A549 (cell line): ENCODE data around the gene MSL2. TPM values are rescaled to one million over a fixed set of nuclear protein-coding genes. Genes with fewer than 3 reads are reported as not detected.
"Not testable (repeated sequence)": the region's sequence is repeated elsewhere in the genome, so short reads cannot be mapped to it uniquely, and the experiment has no call there.

Experiments
- ATAC-seq, 2 experiments: fragments of 200-7000 bp in 1 of 2; fragments of >200 bp in 1 of 2; cut with Nextera tagmentation in 1 of 2; cut with Tn5 transposase in 1 of 2; 3 replicates each; pipeline versions ENCODE4 v1.8.0 to v1.9.1; 2018 to 2020; ENCODE audit warnings: mild to moderate bottlenecking in 1 of 2, moderate library complexity in 1 of 2
- CTCF ChIA-PET: fragments of 300-600 bp; sonication (Branson Sonifier 250); formaldehyde crosslinking; extraction: SDS; loops from one replicate; lab custom pipeline; 2021; ENCODE audit warnings: antibody characterized with exemption, inconsistent platforms; lab: Yijun Ruan, JAX
- POLR2A ChIA-PET: fragments of 350-600 bp; formaldehyde crosslinking; extraction: SDS; loops from one replicate; lab custom pipeline; 2021; ENCODE audit warnings: antibody characterized with exemption, inconsistent platforms; lab: Yijun Ruan, JAX
- DNase-seq, 2 experiments: peaks; one replicate each; pipeline versions ENCODE4 v3.0.0 to v3.0.0-alpha.2; 2011 to 2016; ENCODE audit warnings: low read depth in 1 of 2, low spot score in 1 of 2
- FAIRE-seq: peaks from 2 replicates; lab custom pipeline; 2011; peaks lifted over from hg19 to GRCh38; lab: Jason Lieb, UNC
- H3K27ac ChIP-seq, 2 experiments: fragments of >200 bp; sonication (Bioruptor Twin); formaldehyde crosslinking; 3 replicates each; pipeline ENCODE4 v1.5.1; 2016 to 2017
- H3K4me1 ChIP-seq: fragments of >200 bp; sonication (Bioruptor Twin); formaldehyde crosslinking; 3 replicates; pipeline ENCODE4 v1.6.1; 2016
- H3K4me2 ChIP-seq: fragments of >200 bp; sonication (Bioruptor Twin); formaldehyde crosslinking; 3 replicates; pipeline ENCODE4 v1.6.1; 2016
- H3K4me3 ChIP-seq: fragments of >200 bp; sonication (Bioruptor Twin); formaldehyde crosslinking; 3 replicates; pipeline ENCODE4 v1.5.1; 2016
- H3K9me3 ChIP-seq: fragments of >200 bp; sonication (Bioruptor Twin); formaldehyde crosslinking; 3 replicates; pipeline ENCODE4 v1.6.1; 2016
- CHD2 ChIP-seq: fragments of 150-350 bp; IDR thresholded peaks from 2 replicates; pipeline ENCODE4 v1.6.1; 2014; ENCODE audit warnings: low read length; ENCODE audit not compliant: partially characterized antibody
- CHD4 ChIP-seq: fragments of 200-600 bp; sonication (generic); IDR thresholded peaks from 2 replicates; pipeline ENCODE4 v1.6.1; 2016; ENCODE audit warnings: antibody characterized with exemption, mild to moderate bottlenecking, borderline replicate concordance
- FOSL2 ChIP-seq, 2 experiments: fragments of 450-650 bp in 1 of 2; fragments of >200 bp in 1 of 2; sonication (Bioruptor Twin) in 1 of 2; formaldehyde crosslinking; IDR thresholded peaks; 2 replicates each; pipeline versions ENCODE4 v1.5.0 to v1.6.1; 2016 to 2020; ENCODE audit warnings: mild to moderate bottlenecking in 1 of 2, moderate library complexity in 1 of 2
- FOXS1 ChIP-seq: fragments of 250-450 bp; sonication (Bioruptor Pico); IDR thresholded peaks from 2 replicates; pipeline ENCODE4 v1.5.0; 2020; ENCODE audit warnings: mild to moderate bottlenecking, moderate library complexity
- HEYL ChIP-seq: fragments of 250-450 bp; sonication (Bioruptor Pico); IDR thresholded peaks from 2 replicates; pipeline ENCODE4 v1.8.0; 2021; ENCODE audit warnings: mild to moderate bottlenecking, moderate library complexity
- HOXA7 ChIP-seq: fragments of 250-450 bp; sonication (Bioruptor Pico); IDR thresholded peaks from 2 replicates; pipeline ENCODE4 v1.5.0; 2020; ENCODE audit warnings: mild to moderate bottlenecking, moderate library complexity
- HOXB13 ChIP-seq: fragments of 250-450 bp; sonication (Bioruptor Pico); IDR thresholded peaks from 2 replicates; pipeline ENCODE4 v1.5.0; 2020; ENCODE audit warnings: low read depth, mild to moderate bottlenecking, moderate library complexity
- JUNB ChIP-seq: fragments of >200 bp; sonication (Bioruptor Twin); formaldehyde crosslinking; IDR thresholded peaks from 2 replicates; pipeline ENCODE4 v1.6.1; 2016
- KDM1A ChIP-seq: fragments of 200-600 bp; sonication (generic); IDR thresholded peaks from 2 replicates; pipeline ENCODE4 v1.6.1; 2016; ENCODE audit warnings: low read depth, mild to moderate bottlenecking
- MAFK ChIP-seq: fragments of 450-650 bp; IDR thresholded peaks from 2 replicates; pipeline ENCODE4 v1.6.1; 2014; ENCODE audit not compliant: partially characterized antibody
- NR3C1 ChIP-seq: fragments of >200 bp; sonication (Bioruptor Twin); formaldehyde crosslinking; IDR thresholded peaks from 3 replicates; pipeline ENCODE4 v1.6.1; 2017
- RAD21 ChIP-seq, 2 experiments: fragments of >200 bp in 1 of 2; sonication (Bioruptor Twin) in 1 of 2; formaldehyde crosslinking in 1 of 2; IDR thresholded peaks in 1 of 2; conservative IDR thresholded peaks in 1 of 2; 2 replicates in 1 of 2; 3 replicates in 1 of 2; pipeline ENCODE4 v1.6.1; 2012 to 2018; ENCODE audit warnings: inconsistent platforms in 1 of 2
- RFX5 ChIP-seq: fragments of 450-650 bp; IDR thresholded peaks from 2 replicates; pipeline ENCODE4 v1.7.1; 2014; ENCODE audit warnings: antibody characterized with exemption, mild to moderate bottlenecking, moderate library complexity
- ZFP36 ChIP-seq: fragments of 450-650 bp; IDR thresholded peaks from 2 replicates; pipeline ENCODE4 v1.6.1; 2014; ENCODE audit warnings: borderline replicate concordance; ENCODE audit not compliant: partially characterized antibody
- WGBS: methylation state at CpG from one replicate; pipeline ENCODE4 v1.1.6; 2017; ENCODE audit errors: missing lambda C conversion rate; 5-methylcytosine and 5-hydroxymethylcytosine counted together
- polyA plus RNA-seq, 4 experiments: library from polyadenylated mRNA; depleted of rRNA in 3 of 4; stranded (reverse); fragments of >200 nt; fragmentation: RNase III in 1 of 4; extraction: RNeasy Plus Mini Kit Qiagen cat#74134 plus additional on column Dnase treatment in 1 of 4; gene quantifications; 2 replicates in 3 of 4; 3 replicates in 1 of 4; pipeline ENCODE4 v1.2.3, GENCODE V29; 2011 to 2017
- TF ChIP-seq, protein P1 (sequence below): fragments of >200 bp; sonication (Bioruptor Twin); formaldehyde crosslinking; IDR thresholded peaks from 2 replicates; pipeline ENCODE4 v1.6.1; 2016
- TF ChIP-seq, protein P2 (sequence below): fragments of 150-350 bp; IDR thresholded peaks from 2 replicates; pipeline ENCODE4 v1.6.1; 2014; ENCODE audit warnings: low read depth, mild to moderate bottlenecking, low read length
- TF ChIP-seq, protein P3 (sequence below): fragments of >200 bp; sonication (Bioruptor Twin); formaldehyde crosslinking; IDR thresholded peaks from 3 replicates; pipeline ENCODE4 v1.6.1; 2016

Gene MSL2
- polyA plus RNA-seq, 2 of the 4 experiments (the other 2 are of a cell fraction): 8.4 to 10.1 TPM

DNA sequence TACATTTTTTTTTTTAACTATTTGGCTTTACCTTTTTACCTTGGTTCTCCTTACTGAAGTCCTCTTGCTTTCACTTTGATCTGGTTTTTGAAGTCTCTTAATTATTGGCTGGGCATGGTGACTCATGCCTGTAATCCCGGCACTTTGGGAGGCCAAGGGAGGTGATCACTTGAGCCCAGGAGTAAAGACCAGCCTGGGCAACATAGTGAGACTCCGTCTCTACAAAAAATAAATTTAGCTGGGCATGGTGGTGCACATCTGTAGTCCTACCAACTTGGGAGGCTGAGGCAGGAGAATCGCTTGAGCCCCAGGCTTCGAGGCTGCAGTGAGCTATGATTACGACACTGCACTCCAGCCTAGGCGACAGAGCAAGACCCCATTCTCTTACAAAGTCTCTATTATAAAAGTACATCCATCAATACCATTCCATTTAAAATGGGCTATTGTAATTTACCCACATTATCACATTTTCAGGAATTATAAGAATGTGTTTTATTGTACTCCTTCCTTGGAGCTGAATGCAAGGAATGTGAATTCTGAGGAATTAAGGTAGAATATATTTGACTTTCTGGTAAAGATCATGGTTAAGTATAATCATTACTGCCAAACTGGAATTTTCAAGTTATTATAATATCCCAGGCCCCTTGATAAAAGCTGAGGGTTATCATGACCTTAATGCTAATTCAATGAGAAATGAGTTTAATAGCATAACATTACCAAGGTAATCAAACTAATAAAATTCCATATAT lies 49.0 kb downstream of the MSL2 start:
- POLR2A ChIA-PET: no interaction called here
- no peak for FAIRE-seq
- no peak overlapping the region for H3K27ac ChIP-seq
- CTCF ChIA-PET: no interaction called here
- H3K9me3 ChIP-seq: no peaks in the 10 kb centered on the region
- DNase-seq: no peak
- peaks cover 49% of the 10 kb centered on the region for H3K4me1 ChIP-seq
- no peak for ATAC-seq
- 76% methylated on average over 6 of the region's 6 CpGs for WGBS
- H3K4me3 ChIP-seq: no peak overlapping the region
- peak overlapping the region; percentile 12 for H3K4me2 ChIP-seq
- TF ChIP-seq FOSL2 (IDR thresholded peaks at IDR 0.05): no peak
- peak; percentile 15; the same call in 1 of the 2 replicates for TF ChIP-seq FOSL2 (CRISPR knock-in tag; IDR thresholded peaks at IDR 0.05)
- no peak for TF ChIP-seq CHD4

DNA sequence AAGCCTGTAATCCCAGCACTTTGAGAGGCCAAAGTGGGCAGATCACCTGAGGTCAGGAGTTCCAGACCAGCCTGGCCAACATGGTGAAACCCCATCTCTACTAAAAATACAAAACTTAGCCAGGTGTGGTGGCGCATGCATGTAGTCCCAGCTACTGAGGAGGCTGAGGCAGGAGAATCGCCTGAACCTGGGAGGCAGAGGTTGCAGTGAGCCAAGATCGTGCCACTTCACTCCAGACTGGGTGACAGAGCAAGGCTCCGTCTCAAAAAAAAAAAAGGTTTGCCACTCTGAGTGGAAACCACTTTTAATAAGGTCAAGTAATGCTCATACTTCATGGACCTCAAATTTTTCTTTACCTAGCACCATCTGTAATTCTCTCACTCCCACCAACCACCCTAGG lies 51.7 kb downstream of the MSL2 start:
- H3K9me3 ChIP-seq: not testable (repeated sequence)

DNA sequence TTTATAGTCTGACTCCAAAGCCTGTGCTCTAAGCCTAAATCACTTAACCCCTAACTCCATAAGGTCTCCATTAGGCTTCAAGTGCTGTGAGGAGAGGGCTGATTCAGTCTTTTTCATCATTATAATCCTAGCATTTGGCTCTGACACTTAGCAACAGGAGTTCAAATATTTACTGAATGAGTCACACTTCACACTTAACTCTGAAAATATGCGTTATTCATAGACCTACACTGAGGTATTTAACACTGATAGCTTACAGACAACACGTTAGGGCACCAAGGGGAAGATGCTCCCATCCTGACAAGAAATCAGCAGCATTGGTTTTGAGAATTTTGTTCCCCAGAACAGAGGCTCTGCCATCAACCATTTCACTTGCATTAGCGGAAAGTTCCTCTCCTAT lies 53.5 kb downstream of the MSL2 start:
- Histone ChIP-seq H3K4me2 (peak overlapping the region; percentile 63), H3K4me1 (peaks cover 32% of the 10 kb centered on the region), H3K9me3 (no peaks in the 10 kb centered on the region), H3K27ac (peak overlapping the region in 1 of 2 experiments; percentile 28; a peak in 3 of 6 replicates)
- POLR2A ChIA-PET: no interaction called here
- peak; percentile 89 to 96 for ATAC-seq
- WGBS: 19% methylated on average over 3 of the region's 3 CpGs
- peak; percentile 37 to 65 for DNase-seq
- no peak for FAIRE-seq
- peak; percentile 51; the same call in 1 of the 2 replicates for TF ChIP-seq JUNB
- TF ChIP-seq, protein P1, sequence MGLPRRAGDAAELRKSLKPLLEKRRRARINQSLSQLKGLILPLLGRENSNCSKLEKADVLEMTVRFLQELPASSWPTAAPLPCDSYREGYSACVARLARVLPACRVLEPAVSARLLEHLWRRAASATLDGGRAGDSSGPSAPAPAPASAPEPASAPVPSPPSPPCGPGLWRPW: no peak
- peak; percentile 49; the same call in 1 of the 2 replicates for TF ChIP-seq FOSL2 (IDR thresholded peaks at IDR 0.05)
- TF ChIP-seq FOSL2 (CRISPR knock-in tag; IDR thresholded peaks at IDR 0.05): peak; percentile 91
- TF ChIP-seq, all 56 proteins: peak for 2
- H3K4me3 ChIP-seq: no peak overlapping the region
- CTCF ChIA-PET: interaction anchor here (1.0 kb wide), 1 partner anchor 610 kb away, joined by 4 read pairs; the partner anchor contains the start of gene STAG1

More for the DNA sequence above, 51.7 kb downstream of the MSL2 start:
- FAIRE-seq, CTCF ChIA-PET, POLR2A ChIA-PET, H3K27ac ChIP-seq, H3K4me2 ChIP-seq, ATAC-seq, H3K4me3 ChIP-seq, DNase-seq: not testable (repeated sequence)
- H3K4me1 ChIP-seq: peaks cover 43% of the 10 kb centered on the region
- 92% methylated on average over 4 of the region's 4 CpGs for WGBS

DNA sequence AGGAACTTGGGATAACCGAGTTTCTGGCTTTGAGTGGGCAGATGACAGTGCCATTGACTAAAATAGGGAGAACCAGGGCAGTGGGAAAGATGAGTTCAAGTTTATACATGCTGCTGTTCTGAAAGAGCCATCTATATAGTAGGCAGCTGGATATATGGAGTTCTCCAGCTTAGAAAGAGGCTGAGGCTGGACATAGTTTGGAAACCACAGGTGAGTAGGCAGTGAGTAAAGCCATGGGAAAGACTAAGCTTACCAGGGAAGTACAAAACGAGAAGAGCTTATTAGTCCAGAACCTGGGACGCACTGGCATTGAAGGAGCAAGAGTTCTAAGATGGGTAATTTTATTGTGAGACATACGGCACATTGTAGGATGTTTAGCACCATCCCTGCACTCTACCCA lies 54.2 kb downstream of the MSL2 start:
- Histone ChIP-seq H3K4me3 (no peak overlapping the region), H3K9me3 (no peaks in the 10 kb centered on the region), H3K4me1 (peaks cover 25% of the 10 kb centered on the region), H3K4me2 (peak overlapping the region; percentile 63)
- 92% methylated on average over 4 of the region's 4 CpGs for WGBS
- FAIRE-seq: no peak
- CTCF ChIA-PET: no interaction called here
- ATAC-seq: no peak; a peak in 3 of 6 replicates
- TF ChIP-seq, protein P2, sequence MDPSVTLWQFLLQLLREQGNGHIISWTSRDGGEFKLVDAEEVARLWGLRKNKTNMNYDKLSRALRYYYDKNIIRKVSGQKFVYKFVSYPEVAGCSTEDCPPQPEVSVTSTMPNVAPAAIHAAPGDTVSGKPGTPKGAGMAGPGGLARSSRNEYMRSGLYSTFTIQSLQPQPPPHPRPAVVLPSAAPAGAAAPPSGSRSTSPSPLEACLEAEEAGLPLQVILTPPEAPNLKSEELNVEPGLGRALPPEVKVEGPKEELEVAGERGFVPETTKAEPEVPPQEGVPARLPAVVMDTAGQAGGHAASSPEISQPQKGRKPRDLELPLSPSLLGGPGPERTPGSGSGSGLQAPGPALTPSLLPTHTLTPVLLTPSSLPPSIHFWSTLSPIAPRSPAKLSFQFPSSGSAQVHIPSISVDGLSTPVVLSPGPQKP: no peak
- TF ChIP-seq RFX5 (no peak), MAFK (no peak), CHD2 (no peak), HOXA7 (CRISPR knock-in tag) (no peak), NR3C1 (no peak), ZFP36 (no peak), HOXB13 (CRISPR knock-in tag) (no peak), RAD21 (conservative IDR thresholded peaks at IDR 0.05 in 1 of 2, IDR thresholded peaks at IDR 0.05 in 1 of 2) (no peak), FOXS1 (no peak), HEYL (CRISPR knock-in tag) (no peak), KDM1A (no peak)
- TF ChIP-seq, protein P3, sequence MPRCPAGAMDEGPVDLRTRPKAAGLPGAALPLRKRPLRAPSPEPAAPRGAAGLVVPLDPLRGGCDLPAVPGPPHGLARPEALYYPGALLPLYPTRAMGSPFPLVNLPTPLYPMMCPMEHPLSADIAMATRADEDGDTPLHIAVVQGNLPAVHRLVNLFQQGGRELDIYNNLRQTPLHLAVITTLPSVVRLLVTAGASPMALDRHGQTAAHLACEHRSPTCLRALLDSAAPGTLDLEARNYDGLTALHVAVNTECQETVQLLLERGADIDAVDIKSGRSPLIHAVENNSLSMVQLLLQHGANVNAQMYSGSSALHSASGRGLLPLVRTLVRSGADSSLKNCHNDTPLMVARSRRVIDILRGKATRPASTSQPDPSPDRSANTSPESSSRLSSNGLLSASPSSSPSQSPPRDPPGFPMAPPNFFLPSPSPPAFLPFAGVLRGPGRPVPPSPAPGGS: no peak
- TF ChIP-seq, all 56 proteins: peak for 0
- no peak for DNase-seq
- POLR2A ChIA-PET: no interaction called here
- peak overlapping the region in 1 of 2 experiments; percentile 51; a peak in 3 of 6 replicates for H3K27ac ChIP-seq
